ENCODE measurements around the gene GSDMA.
A peak's percentile ranks its signal among the peaks of the same experiment; 100 is the strongest.

The GSDMA gene

DNA sequence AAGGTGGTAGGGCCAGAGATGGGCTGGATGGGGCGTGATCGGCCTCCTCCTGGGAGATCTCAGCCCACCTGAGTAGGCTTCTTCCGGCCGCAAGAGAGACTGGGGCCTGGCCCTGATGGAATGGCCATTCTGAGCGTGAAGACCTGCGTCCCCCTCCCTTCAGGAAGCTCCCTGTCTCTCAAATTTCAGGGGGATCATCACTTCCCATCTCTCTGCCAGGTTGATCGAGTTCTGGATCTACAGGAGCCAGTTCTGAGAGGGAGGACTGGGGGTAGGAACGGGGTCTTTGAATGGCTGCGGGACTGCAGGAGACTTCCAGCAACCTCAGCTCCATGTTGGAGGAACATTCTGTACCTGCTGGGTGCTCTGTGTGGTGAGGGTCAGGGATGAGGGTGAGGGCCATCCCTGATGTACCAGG lies 9.3 kb upstream of the GSDMA start:
- DNase-seq (ENCODE audit: extremely low spot score, insufficient read length, low read depth) (no peak), FAIRE-seq (no peak)

DNA sequence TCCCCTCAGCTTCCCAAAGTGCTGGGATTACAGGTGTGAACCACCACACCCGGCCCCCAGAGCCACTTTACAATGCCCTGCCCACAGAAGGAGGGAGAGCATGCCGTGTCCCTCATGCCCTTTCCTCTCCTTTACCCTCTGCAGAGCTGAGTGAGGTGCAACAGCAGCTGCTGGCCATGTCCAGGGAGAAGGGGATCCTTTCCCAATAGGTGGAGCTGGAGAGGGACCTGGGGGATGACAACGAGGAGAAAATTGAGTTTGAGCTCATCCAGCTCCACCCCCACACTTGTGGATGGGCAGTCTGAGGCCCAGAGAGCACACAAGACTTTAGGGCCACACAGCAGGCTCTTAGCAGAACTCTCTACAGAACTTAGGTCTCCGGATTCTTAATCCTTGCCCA lies 7.9 kb upstream of the GSDMA start:
- DNase-seq (ENCODE audit: extremely low spot score, insufficient read length, low read depth) (no peak), FAIRE-seq (no peak)

DNA sequence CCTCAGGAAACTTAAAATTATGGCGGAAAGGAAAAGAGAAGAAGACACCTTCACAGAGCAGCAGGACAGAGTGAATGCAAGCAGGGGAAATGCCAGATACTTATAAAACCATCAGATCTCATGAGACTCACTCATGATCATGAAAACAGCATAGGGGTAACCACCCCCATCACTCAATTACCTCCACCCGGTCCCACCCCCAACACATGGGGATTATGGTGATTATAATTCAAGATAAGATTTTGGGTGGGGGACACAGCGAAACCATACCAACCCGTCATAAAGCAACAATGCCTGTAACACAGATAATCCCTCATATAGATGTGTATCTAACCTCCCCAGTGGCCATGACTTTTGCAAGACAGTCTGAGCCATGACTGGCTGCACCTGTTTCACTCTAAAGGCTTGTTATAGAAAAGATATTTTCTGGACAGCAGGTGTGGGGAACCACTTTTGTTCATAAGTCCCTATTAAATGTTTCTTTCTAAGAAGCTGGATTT lies 7.0 kb upstream of the GSDMA start:
- no peak for FAIRE-seq

DNA sequence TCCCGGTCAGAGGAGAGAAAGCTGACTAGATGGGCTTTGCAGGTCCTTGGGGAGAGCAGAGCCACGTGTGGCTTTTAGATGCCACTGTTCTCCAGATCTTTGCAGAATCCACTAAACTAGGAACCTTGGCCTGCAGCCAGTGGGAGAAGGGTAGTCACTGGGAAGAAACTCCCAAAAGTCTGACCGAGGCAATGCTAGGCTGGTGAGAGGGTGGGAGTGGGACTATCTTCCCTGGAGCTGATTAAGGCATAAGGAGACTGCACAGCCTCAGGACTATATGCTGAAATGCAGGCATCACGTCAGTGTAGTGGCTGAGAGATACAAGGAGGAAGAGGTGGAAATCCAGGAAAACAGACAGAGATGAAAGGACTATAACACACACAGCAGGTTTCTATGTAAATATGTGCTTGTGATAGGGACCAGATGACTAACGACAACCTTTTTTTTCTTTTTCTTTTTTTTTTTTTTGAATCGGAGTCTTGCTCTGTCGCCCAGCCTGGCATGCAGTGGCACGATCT lies 2.2 kb upstream of the GSDMA start:
- DNase-seq (ENCODE audit: extremely low spot score, insufficient read length, low read depth) (no peak), FAIRE-seq (no peak)

More for the DNA sequence above, 7.0 kb upstream of the GSDMA start:
- DNase-seq (ENCODE audit: extremely low spot score, insufficient read length, low read depth) = no peak

DNA sequence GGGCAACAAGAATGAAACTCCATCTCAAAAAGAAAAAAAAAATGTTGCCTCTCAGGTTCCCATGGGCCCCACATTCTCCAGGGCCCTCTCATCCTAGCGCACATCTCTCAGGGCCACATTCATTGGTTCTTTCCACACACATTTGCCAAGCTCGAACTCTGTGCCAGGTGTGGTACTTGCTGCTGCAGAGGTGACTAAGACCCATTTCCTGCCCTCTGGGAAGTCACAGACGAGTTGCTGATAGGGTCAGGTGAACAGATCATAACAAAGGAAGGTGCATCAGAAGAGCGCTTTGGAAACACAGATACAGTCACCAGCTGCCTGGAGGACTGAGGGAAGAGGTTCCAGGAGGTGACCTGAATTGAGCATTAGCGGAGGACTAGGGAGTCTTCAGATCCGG lies 1.0 kb downstream of the GSDMA start:
- FAIRE-seq = no peak

DNA sequence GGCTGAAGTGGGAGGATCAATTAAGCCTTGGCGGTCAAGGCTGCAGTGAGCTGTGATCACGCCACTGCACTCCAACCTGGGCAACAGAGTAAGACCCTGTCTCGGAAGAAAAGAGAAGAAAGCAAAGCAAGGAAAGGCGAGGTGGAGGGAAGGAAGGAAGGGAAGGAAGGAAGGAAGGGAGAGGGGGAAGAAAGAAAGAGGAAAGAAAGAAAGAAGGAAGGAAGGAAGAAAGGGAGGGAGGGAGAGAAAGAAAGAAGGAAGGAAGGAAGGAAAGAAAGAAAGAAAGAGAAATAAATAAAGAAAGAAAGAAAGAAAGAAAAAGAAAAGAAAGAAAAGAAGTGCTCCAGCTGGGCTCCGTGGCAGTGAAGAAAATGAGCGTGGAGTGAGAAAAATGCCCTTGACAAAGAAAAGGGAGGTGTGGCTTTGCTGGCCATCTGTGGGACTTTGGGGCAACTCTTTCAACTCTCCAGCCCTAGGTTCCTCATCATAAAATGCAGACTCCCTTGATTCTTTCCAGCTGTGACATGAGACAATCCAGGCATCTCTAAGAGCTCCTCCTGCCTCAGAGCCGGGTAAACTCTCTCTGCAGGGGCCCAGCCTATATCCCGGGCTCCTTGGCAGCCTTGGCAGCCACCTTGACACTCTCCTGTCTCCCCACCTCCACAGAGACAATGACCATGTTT lies 2.4 kb downstream of the GSDMA start:
- FAIRE-seq (no peak), DNase-seq (ENCODE audit: extremely low spot score, insufficient read length, low read depth) (no peak)

More for the DNA sequence above, 1.0 kb downstream of the GSDMA start:
- DNase-seq (ENCODE audit: extremely low spot score, insufficient read length, low read depth) = no peak

DNA sequence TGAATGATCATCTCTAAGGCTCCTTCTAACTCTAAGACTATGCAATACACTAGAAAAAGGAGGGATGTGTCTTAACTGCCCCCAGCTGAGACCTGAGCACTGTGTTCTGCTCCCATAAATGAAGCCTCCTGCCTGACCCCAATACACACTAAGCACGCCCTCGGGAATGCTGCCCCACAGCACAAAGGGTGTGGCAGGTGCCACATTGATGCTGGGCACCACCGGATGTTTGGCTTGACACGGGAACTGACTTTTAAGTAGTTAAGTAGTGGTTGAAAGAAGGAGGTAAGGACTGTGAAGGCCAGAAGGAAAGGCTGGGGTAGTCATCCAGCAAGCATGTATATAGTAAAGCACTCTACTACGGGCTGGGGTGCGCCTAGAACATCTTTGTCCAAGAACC lies 4.0 kb downstream of the GSDMA start:
- DNase-seq (ENCODE audit: extremely low spot score, insufficient read length, low read depth) (no peak), FAIRE-seq (no peak)

DNA sequence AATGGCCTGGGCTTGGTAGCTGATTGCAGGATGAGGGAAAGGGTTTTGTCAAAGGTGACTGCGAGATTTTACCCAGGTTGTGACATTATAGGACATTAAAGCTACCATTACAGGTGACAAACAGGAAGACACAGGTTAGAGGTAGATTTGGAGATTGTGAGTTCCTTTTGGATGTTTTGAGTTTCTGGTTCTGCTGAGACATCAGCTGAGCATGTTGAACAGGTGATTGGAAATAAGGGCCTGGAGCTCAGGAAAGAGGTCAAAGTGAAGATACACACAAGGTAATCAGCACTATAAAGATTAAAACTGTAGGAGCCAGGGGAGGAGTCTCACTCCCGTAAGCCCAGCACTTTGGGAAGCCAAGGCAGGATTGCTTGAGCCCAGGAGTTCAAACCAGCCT lies 6.0 kb downstream of the GSDMA start:
- no peak for FAIRE-seq
- DNase-seq (ENCODE audit: extremely low spot score, insufficient read length, low read depth) = no peak

DNA sequence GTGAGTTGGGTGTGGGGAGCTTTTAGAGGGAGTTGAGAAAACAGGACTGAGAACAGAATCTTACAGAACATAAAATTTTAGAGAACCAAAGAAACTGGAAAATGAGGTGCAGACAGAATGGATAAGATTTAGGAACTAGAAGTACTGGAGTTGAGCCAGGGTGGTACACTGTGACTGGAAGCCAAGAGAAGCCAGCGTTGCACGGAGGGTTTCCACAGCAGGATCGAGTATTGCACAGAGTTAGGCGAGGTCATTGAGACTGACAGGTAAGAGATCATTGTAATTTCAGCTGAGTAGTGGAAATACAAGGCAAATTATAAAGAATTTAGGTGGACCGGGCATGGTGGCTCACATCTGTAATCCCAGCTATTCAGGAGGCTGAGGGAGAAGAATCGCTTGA lies 6.6 kb downstream of the GSDMA start:
- FAIRE-seq (no peak), DNase-seq (ENCODE audit: extremely low spot score, insufficient read length, low read depth) (no peak)

DNA sequence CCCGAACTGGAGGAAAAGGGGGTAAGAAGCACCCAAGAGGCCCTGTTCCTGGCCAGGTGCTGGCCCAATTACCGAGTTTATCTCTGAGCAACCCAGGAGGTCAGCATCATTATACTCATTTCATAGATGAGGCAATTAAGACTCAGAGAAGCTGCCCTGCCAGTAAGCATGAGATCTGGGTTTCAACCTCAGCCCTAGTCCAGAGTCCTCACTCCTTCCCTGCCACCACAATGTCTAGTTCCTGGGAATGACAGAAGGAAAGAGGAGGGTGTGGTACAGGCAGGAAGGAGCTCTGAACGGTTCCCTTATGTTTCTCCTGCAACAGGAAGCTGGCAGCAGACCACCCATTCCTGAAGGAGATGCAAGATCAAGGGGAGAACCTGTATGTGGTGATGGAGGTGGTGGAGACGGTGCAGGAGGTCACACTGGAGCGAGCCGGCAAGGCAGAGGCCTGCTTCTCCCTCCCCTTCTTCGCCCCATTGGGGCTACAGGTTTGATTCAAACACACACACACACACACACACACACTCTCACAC lies 7.4 kb downstream of the GSDMA start:
- no peak for DNase-seq (ENCODE audit: extremely low spot score, insufficient read length, low read depth)
- no peak for FAIRE-seq

DNA sequence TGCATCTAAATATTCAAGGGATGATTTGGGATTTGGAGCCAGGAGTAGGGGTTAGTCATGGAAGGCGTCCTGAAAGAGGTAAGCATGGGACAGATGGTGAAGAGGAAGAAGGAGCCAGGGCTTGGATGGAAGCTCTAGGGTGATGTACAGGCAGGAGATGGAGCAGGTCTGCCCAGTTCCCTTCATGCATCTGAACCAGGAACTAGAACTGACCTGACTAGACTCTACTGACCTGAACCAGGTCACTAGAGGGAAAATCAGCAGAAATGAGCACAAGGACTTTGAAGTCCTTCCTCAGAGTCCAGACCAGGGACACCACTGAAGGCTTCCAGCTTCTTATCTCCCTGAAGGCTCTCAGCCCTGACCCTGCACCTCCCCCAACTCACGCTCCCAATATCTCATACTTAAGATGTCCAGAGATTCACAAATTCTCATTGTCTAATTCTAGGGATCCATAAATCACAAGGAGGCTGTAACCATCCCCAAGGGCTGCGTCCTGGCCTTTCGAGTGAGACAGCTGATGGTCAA lies 8.3 kb downstream of the GSDMA start:
- FAIRE-seq (no peak), DNase-seq (ENCODE audit: extremely low spot score, insufficient read length, low read depth) (no peak)

DNA sequence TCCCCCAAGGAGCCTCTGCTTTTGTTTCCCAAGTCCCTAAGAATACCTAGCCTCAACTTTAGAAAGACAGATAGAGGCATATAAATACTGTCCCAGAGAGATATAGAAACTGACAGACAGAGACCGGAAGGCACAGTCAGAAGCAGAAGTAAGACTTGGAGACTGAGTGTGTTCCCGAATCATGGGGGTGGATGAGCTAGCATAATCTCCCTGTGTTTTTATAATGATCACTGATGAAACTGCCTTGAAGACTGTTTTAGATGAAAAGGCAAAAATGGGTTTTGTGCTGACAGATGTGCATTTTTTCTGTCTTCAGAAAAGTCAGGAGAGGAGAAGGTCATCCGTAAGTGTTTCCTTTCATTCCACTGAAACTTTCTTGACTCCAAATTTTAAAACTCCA lies 9.5 kb downstream of the GSDMA start:
- FAIRE-seq (no peak), DNase-seq (ENCODE audit: extremely low spot score, insufficient read length, low read depth) (no peak)

DNA sequence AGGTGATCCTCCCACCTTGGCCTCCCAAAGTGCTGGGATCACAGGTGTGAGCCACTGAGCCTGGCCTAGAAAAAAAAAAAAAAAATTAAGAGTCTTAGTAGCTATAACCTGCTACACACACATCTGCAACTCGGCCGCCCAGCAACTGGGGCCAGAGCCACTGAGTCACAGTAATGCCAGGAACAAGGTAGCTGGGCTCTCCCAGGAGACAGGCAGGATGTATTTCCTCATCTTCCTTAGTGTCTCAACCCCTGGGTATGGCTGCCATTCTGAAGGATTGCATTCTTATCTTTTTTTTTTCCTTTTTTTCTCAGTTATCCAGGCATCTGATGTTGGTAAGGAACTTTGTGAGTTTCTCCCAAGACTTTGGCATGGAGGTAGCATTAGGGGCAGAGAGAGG lies 10.7 kb downstream of the GSDMA start:
- FAIRE-seq = no peak
- DNase-seq (ENCODE audit: extremely low spot score, insufficient read length, low read depth) = no peak

DNA sequence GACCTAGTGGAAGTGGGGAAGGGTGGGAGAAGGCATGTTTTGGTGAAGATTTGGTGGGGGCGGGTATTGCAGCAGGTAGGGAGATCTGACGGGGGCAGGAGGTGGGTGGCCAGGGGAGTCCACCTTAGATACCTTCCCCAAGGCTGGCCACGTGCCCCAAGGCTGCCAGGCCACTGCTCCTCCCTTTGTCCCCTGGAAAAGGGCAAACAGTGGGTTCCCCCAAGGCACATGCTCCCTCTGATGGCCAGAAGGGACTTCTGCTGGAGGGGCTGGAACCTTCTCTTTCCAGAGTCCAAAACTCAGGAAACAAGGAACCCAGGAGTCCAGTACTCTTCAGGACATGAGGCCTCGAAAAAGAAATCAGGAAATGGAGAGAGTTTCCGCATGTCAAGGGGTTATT lies 11.6 kb downstream of the GSDMA start:
- FAIRE-seq = no peak
- no peak for DNase-seq (ENCODE audit: extremely low spot score, insufficient read length, low read depth)

DNA sequence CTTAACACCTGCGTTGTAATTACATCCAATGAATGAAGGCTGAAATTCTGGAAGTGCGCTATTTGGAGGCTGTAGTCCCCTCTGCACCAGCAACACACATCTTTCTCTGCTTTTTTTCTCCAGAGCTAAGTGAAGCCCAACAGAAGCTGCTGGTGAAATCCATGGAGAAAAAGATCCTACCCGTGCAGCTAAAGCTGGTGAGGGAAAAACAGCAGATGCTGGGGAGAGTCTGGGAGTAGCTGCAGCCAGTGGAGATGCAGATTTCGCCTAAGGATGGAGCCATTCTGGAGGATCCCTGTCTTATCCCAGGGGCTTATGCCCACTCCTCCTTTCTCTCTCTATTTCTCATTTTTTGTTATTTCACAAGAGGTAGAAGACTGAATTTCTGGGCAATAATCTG lies 13.0 kb downstream of the GSDMA start:
- DNase-seq (ENCODE audit: extremely low spot score, insufficient read length, low read depth) (no peak), FAIRE-seq (no peak)

DNA sequence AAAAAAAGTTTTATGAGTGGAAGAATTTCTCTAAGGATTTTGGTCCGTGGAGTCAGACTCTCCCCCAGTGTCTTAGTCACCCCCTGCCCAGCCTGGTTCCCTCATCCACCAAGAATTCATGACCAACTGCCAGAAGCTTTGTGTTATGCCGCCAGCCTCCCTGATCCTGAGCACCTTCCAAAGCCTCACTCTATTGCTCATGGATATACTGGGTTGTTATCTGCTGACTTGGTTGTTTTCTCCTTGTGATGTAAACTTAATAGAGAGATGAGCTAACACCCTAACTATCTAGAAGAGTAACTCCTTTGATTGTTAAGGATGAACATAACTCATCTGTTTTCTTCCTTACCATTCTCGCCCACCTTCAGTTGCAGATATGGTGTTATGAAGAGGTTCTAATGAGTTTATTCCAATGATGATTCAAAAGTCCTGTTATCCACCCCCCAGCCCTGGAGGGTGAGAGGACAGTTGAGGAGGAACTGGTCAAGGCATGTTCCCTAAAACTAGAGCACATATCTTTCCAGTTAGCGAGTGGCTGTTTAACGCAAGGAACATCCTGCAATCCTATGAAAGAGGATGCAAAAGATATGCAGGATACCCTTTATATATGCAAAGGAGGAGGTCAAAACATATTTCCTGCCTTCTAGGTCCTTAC lies 16.3 kb downstream of the GSDMA start:
- DNase-seq (ENCODE audit: extremely low spot score, insufficient read length, low read depth) = no peak
- no peak for FAIRE-seq

DNA sequence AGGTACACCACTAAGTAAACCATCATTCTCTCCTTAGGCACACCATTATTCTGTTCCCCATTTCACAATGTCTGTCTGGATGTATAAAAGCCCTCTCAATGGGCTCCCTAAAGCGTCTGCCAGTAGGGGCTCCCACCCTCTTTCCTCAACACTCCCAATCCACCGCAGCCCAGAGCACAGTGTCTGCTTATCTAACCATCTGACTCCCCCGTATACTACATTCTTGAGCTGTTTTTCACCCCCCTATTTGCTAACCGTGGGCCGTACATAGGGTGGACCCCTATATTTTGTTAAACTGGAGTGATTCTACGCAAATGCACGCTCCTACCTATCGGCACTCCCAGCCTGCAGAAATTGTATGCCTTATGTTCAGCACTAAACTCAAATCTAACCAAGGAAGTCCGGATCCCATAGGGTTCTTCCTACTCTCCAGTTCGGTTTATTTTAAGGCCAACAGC lies 17.1 kb downstream of the GSDMA start:
- peak; percentile 29 for FAIRE-seq
- DNase-seq (ENCODE audit: extremely low spot score, insufficient read length, low read depth) = no peak

DNA sequence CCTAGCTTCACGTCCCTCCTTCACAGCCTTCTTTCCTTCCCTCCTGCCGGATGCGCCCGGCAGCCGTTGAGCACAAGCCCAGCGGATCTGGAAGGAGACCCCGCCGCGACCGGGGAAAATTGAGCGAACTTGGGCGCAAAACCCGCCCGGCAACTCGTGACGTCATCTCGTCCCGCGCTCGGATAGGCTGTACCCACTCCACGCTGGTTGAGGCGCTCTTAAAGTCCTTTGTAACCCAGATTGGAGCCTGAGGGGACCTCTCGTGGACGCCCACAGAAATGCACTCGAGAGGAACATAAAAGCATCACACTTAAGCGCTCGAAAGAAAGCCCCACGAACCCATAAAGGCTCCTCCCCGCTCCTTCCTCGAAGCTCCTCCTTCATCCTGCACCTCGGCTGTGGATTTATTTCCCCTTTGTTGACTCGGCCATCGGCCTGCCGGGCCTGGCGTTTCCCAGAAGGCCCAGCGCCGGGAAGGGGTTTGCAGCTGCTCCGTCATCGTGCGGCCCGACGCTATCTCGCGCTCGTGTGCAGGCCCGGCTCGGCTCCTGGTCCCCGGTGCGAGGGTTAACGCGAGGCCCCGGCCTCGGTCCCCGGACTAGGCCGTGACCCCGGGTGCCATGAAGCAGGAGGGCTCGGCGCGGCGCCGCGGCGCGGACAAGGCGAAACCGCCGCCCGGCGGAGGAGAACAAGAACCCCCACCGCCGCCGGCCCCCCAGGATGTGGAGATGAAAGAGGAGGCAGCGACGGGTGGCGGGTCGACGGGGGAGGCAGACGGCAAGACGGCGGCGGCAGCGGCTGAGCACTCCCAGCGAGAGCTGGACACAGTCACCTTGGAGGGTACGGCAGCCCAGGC lies 17.8 kb downstream of the GSDMA start, which contains the start of gene PSMD3:
PSMD3 (plus strand) TSS at position 457 of the 856 bp plus-strand sequence; CDS start at position 621, 164 bp downstream.
- FAIRE-seq (peak; percentile 99), DNase-seq (ENCODE audit: extremely low spot score, insufficient read length, low read depth) (peak; percentile 89)

DNA sequence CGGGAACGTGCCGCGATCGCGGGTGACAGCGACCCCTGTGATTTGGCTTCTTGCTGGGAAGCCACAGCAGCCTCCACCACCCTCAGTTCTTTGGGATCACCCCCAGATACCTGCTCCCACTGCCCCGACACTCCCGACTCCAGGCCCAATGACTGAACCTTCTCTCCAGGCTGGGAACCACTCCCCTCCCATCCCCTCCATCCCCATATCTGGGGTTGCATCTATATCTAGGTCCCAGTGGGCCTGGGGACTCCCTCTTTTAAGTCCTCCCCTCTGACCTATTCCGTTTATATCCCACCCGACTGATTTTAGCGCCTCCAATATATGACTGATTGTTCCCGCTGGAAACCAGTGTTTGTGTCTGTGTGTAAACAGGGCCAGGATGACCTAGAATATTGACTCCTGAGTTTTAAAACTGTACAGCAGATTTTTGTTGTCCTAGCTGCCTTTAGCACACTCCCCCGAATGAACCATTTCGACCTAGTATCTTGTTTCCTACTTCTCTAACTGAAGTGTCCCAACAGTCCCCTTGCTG lies 18.5 kb downstream of the GSDMA start:
- DNase-seq (ENCODE audit: extremely low spot score, insufficient read length, low read depth) (no peak), FAIRE-seq (no peak)

Measured in GM18507 (cell line).